ENCODE results near the gene OGDH.

OGDH gene

GRCh38 chr7:44733708-44734481 is 127.5 kb downstream of the OGDH start:
- in situ Hi-C loops (cut with HindIII; ENCODE audit: low sequenced_read_pairs): no loop called here
- no peak for TF ChIP-seq CTCF (IDR thresholded peaks at IDR 0.05; ENCODE audit: low read depth, low read length, missing control alignments)
- no peak for DNase-seq (ENCODE audit: low read depth)
- no peak overlapping the region for H3K4me3 ChIP-seq (ENCODE audit: low read depth, low read length)

GRCh38 chr7:44735403-44736165 is 129.2 kb downstream of the OGDH start:
- no peak overlapping the region for H3K4me3 ChIP-seq (ENCODE audit: low read depth, low read length)
- peak; percentile 94 for DNase-seq (ENCODE audit: low read depth)
- in situ Hi-C loops (cut with HindIII; ENCODE audit: low sequenced_read_pairs): no loop called here
- TF ChIP-seq CTCF (IDR thresholded peaks at IDR 0.05; ENCODE audit: low read depth, low read length, missing control alignments): no peak

- no peak for TF ChIP-seq CTCF (IDR thresholded peaks at IDR 0.05; ENCODE audit: low read depth, low read length, missing control alignments)
- no peak overlapping the region for H3K4me3 ChIP-seq (ENCODE audit: low read depth, low read length)
- in situ Hi-C loops (cut with HindIII; ENCODE audit: low sequenced_read_pairs): no loop called here
- DNase-seq (ENCODE audit: low read depth): no peak
These were observed 130.5 kb downstream of the OGDH start for GRCh38 chr7:44736896-44737295.

GRCh38 chr7:44738051-44738723 is 131.8 kb downstream of the OGDH start:
- no peak for TF ChIP-seq CTCF (IDR thresholded peaks at IDR 0.05; ENCODE audit: low read depth, low read length, missing control alignments)
- DNase-seq (ENCODE audit: low read depth): no peak
- no peak overlapping the region for H3K4me3 ChIP-seq (ENCODE audit: low read depth, low read length)
- in situ Hi-C loops (cut with HindIII; ENCODE audit: low sequenced_read_pairs): no loop called here

GRCh38 chr7:44738876-44739665 is 132.6 kb downstream of the OGDH start:
- DNase-seq (ENCODE audit: low read depth): no peak
- no peak for TF ChIP-seq CTCF (IDR thresholded peaks at IDR 0.05; ENCODE audit: low read depth, low read length, missing control alignments)
- in situ Hi-C loops (cut with HindIII; ENCODE audit: low sequenced_read_pairs): no loop called here
- no peak overlapping the region for H3K4me3 ChIP-seq (ENCODE audit: low read depth, low read length)

GRCh38 chr7:44740055-44740454 is 133.6 kb downstream of the OGDH start:
- in situ Hi-C loops (cut with HindIII; ENCODE audit: low sequenced_read_pairs): no loop called here
- TF ChIP-seq CTCF (IDR thresholded peaks at IDR 0.05; ENCODE audit: low read depth, low read length, missing control alignments): no peak
- DNase-seq (ENCODE audit: low read depth): no peak
- H3K4me3 ChIP-seq (ENCODE audit: low read depth, low read length): no peak overlapping the region
